ENCODE data around the gene NXN. TPM values are rescaled to one million over a fixed set of nuclear protein-coding genes. Genes with fewer than 3 reads are reported as not detected.
A peak's percentile ranks its signal among the peaks of the same experiment; 100 is the strongest.
"Not testable (repeated sequence)": the region's sequence is repeated elsewhere in the genome, so short reads cannot be mapped to it uniquely, and the experiment has no call there.

Gene NXN
- total RNA-seq, 1 donor from 2014 or later: 67.8 TPM

GRCh38 chr17:1006054-1006453 lies 26.5 kb upstream of the NXN start:
- no peak for DNase-seq

DNA sequence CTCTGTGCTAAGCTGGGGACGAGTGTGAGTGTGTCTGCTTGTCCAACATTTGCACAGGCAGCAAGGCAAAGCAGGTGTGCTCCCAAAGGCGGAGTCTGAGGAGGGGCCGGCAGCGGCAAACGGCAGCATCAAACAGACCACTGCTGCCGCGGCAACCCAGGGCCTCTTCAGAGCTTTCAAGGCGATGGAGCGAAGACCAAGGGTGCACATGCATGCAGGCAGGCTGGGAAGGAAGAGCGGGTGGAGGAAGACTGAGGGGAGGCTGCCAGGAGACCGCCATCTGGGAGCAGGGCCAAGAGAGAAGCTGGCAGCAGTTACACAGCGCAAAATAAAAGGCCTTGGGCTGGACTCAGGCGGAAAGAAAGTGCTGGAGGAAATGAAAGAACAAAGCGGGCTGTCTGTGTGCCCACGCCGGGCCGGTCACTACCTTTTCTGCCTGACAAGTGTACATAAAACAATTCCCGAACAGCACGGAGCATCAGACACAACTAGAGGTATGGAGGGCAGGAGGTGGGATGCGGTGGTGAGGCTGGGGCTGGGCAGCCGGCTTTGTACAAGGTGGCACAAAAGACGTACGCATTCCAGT lies 25.9 kb upstream of the NXN start:
- peak; percentile 93 for DNase-seq

DNA sequence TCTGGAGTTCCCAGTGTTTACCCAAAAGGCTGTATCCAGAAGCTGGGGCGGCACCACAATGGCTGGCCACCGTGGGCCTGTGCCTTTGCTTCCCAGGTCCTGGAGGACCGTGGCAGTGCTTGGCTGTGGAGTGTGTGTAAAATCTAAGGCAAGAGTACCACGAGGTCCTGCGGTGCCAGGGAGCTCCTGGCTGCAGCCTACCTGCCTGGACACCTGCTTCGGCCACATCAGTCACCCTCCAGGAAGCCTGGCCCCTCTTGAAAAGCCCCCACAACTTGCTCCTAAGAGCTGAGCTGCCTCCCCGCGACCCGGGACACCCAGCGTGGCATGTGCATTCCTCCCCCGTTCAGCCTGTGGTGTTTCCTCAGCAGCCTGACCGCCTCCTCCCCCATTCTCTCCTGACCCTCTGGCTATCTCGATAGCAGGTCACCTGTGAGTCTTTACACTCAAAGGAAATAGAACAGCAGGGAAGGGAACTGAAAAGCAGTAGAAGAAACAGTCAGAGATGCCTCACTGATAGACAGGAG lies 25.3 kb upstream of the NXN start:
- DNase-seq: no peak

- DNase-seq: no peak
Observed at GRCh38 chr17:1003972-1004768, 24.6 kb upstream of the NXN start.

GRCh38 chr17:1003633-1003971 lies 24.0 kb upstream of the NXN start:
- DNase-seq: no peak

DNA sequence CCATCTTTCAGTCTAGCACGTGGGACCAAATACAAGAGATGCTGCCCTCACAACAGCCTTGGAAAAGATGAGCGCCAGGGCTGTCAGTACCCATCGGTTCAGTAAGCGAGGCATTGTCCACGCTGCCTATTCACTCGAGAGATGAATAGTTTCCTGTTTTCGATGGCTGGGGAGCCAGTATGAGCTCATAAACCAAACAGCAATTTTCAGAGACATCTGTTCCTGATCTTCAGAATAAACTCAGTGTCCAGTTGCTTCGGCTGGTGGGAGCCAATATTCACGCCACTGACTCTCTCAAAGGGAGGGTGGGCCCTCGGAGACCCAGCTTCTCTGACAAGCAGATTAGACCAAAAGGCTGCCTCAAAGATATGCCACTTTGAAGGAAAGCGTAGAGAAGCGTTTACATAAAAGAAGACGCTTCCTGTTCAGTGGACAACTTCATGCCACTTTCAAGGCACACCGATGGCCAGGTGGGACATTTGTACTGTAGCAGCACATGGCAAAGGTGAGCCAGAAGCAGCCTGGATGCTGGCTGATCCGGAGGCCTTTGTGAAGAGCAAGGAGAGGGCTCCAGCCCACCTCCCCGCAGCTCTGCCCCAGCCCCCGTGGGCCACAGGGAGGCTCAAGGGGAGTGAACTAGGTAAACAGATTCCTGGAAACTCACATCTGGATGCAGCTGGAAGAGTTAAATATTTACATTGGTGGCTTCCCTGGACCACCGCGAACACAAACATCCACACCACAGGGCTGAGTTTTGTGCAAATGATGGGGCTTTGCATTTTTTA lies 23.4 kb upstream of the NXN start:
- DNase-seq: peak; percentile 82

- DNase-seq: no peak
Observed at GRCh38 chr17:1002412-1002753, 22.8 kb upstream of the NXN start.

DNA sequence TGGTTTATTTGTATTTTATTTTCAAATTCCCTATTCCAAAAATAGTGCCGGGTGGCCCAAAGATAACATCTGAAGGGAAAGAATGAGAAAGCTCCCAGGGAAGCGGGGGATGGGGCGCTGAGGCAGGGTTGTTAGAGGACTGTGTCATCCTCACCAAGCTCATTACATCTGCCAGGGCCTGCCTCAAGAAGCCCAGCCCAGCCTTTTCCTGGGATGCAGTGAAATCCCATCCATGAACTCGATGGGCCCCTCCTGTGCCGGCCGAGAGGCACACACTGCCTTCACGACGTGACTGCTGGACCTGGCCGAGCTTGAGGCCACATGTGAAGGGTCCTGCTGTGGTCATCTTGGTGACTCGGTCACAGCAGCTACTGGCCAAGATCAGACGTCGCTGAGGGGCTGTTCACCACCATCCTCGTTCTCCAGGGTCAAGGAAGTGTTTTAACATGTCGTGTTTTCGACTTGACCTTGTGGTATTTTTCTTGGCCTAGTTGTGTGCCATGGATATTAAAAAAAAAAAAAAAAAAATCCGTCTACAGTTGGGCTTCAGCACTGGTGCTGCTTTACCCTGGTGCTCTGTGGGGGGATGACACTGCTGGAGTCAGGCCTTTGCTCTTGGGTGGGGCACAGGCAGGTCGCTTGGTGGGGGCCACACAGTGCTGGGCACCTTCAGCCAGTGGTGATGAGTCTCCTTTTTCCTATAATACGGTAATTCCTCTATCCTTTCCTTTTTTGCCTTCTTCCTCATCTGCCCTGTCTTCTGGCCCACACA lies 22.2 kb upstream of the NXN start:
- no peak for DNase-seq

- peak; percentile 95 for DNase-seq
Observed at GRCh38 chr17:1000597-1001461, 21.3 kb upstream of the NXN start.

DNA sequence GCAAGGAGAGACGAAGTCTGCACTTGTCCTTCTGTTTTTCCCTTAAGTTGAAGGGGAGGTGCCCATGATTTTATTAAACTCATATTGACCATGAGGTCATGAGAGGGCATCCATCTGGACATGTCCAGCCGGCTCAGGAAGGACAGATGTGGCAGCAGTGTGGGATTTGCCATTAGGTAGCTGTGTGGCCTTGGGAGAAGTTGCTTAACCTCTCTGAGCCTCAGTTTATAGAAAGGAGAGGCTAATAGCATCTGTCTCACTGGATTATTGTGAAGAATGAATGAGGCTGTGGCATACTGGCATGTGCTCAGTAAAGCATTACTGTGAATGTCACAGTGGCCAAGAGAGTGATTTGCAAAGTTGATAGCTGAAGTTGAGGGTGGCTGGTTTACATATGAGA lies 18.5 kb upstream of the NXN start:
- no peak for DNase-seq

DNA sequence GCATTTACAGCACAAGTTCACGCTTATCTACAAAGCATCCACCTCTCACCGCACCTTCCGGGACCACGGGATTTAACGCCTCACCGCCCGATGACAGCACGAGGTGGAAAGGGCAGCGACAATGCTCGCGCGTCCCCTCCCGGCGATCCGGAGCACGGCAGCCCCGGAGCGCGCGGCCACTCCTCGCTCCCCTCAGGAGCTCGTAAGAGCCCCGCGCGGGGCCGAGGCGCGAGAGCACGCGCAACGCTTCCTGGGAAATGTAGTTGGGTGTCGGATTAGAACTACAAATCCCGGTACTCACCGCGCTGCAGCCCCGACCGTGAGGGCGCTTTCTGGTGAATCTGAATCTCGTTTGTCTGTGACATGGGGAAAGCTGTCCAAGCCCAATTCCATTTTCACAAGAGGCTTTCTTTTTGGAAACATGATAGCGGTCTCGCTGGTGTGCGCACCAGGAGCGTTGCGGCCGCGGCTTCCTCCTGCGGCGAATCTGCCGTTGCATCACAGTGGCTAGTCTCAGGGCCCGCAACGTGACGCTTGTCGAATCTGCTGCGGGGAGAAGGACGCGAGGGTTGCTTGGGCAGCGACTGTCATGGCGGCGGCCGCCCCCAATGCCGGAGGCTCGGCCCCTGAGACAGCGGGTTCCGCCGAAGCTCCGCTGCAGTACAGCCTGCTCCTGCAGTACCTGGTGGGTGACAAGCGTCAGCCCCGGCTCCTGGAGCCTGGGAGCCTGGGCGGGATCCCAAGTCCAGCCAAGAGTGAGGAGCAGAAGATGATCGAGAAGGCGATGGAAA lies 17.2 kb upstream of the NXN start, which contains the start of gene TIMM22:
TSS of gene TIMM22 (plus strand) at position 576 of the 791 bp plus-strand sequence. CDS start at position 590, 14 bp downstream.
- DNase-seq: peak; percentile 98

GRCh38 chr17:995324-995723 lies 15.7 kb upstream of the NXN start:
- not testable (repeated sequence) for DNase-seq

DNA sequence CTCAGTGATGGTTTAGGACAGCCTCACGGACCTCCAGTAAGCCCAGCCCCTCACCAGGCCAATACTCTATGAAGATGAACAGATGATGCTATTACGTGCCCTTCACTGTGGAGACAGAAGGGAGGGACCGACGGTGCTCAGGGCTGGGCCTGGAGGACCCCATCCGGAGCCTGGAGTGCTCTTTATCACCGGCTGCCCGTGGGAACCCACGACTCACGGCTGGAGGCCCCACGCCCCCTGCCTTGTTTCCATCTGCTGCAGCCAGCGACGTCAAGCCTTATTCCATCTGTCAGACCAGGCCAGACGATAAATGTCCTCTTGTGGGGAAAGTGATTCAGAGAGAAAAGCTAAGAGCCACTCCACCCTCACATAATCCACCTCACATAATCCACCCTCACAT lies 13.4 kb upstream of the NXN start:
- DNase-seq: no peak

GRCh38 chr17:988561-988960 lies 9.0 kb upstream of the NXN start:
- no peak for DNase-seq

GRCh38 chr17:987931-988330 lies 8.4 kb upstream of the NXN start:
- no peak for DNase-seq

DNA sequence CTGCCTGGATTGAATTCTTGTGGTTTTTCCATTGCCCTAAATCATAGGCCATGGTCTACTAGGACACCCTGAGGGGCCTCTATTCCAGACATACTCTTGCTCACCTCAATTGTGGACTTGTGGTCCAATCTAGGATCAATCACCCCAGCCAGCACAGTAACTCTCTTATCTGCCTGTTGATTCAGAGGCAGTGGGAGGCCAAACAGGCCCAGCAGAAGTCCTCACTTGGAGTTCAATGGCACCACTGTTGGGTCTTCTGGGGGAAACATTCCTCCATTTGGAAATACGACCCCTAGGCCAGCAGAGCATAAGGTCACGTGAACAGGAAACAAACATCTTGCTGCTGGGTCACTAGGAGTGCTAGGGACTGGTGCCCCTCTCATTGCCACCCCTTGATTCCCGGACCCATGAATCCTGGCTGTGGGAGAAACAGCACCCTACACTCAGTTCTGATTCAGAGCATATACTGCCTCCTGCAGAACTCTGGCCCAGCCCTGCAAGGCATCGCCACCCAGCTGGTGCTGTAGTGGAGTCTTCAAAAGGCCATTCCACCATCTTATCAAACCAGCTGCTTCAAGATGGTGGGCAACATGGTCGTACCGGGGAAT lies 6.8 kb upstream of the NXN start:
- DNase-seq: no peak

GRCh38 chr17:983921-984320 lies 4.3 kb upstream of the NXN start:
- peak; percentile 88 for DNase-seq

DNA sequence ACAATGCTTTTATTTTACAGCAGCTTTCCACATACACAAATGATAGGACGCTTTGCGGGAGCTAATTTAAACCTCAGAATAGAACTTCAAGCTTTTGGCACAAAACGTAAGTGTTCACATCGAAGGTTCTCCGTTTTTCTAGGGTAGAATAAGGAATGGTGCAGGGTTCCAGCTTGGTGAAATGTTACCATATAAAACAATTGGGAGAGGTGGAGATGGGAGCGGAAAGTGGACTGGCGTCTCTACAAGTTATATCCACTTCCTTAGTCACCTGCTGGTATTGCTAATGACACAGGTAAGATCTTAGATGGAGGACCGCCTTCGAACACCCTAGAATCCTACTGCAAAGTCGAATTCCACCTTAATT lies 1.7 kb upstream of the NXN start:
- no peak for DNase-seq

DNA sequence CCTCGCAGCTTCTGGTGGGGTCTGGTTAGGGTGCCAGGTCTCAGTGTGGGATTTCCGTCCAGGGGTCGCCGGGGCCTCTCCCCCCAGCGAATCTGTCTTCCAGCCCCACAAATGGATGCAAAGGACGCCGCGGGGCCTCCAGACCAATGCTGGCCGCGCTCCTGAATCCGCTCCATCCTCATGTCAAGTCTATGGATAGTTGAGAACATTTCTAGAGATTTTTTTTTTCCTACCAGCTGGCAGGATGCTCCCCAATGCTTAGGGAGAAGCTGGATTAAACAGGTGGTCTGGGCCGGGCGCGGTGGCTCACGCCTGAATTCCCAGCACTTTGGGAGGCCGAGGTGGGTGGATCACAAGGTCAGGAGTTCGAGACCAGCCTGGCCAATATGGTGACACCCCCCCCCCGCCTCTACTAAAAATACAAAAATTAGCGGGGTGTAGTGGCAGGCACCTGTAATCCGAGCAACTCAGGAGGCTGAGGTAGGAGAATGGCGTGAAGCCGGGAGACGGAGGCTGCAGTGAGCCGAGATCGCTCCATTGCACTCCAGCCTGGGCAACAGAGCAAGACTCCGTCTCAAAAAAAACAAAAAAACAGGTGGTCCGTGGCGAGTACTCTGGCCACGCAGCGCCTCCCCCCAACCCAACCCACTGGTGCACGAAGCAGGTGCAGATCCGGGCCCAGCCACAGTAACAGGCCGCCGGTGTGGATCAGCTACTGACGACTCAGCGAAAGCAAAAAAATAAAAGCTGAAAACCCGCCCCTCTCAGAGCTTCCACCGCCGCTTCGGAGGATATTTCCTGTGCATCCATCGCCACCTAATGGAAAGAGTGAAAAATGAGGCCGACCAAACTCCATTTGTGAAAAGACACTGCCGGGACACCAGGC lies 1.1 kb upstream of the NXN start:
- peak; percentile 96 for DNase-seq
